Non-pigmented ciliary epithelial cell (primary cell): ENCODE measurements around the gene ANKRD30A.
"Not testable (repeated sequence)": the region's sequence is repeated elsewhere in the genome, so short reads cannot be mapped to it uniquely, and the experiment has no call there.

Source experiments
- DNase-seq: peaks from one replicate; pipeline ENCODE4 v3.0.0-alpha.2; 2010; ENCODE audit warnings: low read depth

Gene ANKRD30A, protein sequence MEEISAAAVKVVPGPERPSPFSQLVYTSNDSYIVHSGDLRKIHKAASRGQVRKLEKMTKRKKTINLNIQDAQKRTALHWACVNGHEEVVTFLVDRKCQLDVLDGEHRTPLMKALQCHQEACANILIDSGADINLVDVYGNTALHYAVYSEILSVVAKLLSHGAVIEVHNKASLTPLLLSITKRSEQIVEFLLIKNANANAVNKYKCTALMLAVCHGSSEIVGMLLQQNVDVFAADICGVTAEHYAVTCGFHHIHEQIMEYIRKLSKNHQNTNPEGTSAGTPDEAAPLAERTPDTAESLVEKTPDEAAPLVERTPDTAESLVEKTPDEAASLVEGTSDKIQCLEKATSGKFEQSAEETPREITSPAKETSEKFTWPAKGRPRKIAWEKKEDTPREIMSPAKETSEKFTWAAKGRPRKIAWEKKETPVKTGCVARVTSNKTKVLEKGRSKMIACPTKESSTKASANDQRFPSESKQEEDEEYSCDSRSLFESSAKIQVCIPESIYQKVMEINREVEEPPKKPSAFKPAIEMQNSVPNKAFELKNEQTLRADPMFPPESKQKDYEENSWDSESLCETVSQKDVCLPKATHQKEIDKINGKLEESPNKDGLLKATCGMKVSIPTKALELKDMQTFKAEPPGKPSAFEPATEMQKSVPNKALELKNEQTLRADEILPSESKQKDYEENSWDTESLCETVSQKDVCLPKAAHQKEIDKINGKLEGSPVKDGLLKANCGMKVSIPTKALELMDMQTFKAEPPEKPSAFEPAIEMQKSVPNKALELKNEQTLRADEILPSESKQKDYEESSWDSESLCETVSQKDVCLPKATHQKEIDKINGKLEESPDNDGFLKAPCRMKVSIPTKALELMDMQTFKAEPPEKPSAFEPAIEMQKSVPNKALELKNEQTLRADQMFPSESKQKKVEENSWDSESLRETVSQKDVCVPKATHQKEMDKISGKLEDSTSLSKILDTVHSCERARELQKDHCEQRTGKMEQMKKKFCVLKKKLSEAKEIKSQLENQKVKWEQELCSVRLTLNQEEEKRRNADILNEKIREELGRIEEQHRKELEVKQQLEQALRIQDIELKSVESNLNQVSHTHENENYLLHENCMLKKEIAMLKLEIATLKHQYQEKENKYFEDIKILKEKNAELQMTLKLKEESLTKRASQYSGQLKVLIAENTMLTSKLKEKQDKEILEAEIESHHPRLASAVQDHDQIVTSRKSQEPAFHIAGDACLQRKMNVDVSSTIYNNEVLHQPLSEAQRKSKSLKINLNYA (N-terminal part only)

DNA sequence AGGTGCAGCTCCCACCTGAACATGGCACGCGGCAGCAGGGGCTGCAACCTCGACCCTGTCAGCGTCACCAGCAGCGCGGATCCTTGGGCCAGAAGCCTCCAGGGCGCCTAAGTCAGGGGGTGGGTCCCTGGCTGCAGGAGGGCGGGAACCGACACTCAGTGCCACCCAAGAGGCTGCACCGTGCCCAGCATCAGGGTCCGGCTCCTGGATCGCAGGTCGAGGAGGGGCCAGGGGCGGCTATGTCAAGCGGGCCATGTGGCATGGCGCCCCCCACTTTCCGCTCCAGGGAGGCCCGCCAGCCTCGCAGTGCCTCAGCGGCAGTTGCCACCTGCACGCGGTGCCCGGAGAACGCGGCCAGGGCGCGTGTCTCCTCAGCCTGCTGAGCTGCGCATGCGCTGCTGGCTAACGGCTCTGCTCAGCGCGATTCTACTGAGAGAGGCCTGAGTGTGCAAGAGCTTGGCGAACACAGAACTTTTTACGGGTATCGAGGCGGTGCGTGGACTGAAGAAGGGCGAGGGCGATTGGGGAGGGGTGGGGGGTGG is at the start of gene ANKRD30A:
Gene ANKRD30A, plus strand, starts transcription at position 408 of the 542 bp plus-strand sequence. CDS start 190 bp downstream, outside the sequence.
- no peak for DNase-seq

DNA sequence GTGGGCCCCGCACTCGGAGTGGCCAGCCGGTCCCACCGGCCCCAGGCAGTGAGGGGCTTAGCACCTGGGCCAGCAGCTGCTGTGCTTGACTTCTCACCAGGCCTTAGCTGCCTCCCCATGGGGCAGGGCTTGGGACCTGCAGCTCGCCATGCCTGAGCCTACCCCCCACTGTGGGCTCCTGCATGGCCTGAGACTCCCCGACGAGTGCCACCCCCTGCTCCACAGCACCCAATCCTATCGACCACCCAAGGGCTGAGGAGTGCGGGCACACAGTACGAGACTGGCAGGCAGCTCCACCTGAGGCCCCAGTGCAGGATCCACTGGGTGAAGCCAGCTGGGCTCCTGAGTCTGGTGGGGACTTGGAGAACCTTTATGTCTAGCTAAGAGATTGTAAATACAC is 49.3 kb upstream of the ANKRD30A start:
- DNase-seq, result not testable (repeated sequence)

DNA sequence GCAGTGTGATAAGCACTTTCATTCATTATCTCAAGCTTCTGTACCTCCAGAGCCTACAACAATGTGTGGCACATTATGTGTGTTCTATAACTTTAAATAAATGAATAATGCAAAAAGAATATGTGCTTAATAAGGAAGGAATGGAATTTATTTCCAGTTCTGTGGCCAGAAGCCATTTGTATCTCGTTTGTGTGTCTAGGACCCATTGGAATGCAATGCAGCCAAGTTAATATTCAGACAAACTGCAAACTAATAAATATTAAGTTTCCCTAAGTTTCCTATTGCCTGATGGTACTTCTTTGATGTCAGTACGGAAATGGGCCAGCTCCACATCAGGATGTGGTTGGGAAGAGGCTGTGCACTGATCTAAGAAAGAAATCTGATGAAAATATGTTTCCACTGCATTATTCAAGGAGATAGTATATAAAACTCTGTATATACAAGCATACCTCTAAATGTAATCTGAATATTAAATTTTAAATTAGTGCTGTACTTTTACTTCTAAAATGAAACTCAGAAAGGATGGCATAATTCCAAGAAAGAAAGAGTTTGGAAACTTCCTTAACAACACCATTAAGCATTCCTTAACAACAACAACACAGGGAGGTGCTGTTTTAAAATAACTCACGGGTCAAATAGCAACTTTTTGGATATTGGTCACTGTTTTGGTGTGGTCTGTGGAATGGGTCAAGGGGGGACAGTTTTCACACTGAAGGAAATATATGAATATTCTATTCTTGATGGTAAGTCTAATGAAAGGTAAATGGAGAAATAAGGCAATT is 29.4 kb upstream of the ANKRD30A start:
- no peak for DNase-seq

DNA sequence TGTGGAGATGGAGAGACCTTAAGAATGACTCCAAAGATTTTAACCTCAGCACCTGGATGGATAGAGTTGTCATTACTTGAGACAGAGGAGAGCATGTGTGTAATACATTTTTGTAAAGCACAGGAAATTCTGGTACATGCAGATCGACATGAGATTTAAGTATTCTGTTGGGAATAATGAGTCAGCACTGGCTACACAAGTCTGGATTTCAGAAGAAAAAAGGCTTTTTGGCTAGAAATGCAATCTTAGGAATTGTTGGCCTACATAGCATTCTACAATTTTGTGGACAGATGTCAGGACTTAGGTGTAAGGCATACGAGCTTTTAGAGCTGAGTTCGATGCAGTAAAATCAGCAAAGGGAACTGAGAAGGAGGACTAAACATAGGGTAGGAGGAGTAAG is 24.1 kb upstream of the ANKRD30A start:
- DNase-seq, result no peak

DNA sequence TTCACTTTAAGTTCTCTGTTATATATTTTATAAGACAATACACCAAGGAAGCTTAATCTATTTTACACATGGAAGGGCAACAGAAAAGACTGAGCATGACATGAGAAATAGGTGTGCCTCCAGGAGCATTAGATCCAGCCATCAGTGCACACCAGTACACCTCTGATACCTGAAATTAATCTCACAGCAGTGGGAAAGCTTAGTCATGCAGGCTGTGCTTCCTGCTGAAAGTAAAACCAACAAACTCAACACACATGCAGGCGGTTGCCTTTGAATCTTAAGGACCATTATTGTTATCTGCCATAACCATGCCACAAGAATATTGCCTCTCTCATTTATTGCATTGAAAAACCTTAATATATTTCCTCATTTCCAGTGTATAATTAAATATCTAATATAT is 16.4 kb upstream of the ANKRD30A start:
- no peak for DNase-seq

DNA sequence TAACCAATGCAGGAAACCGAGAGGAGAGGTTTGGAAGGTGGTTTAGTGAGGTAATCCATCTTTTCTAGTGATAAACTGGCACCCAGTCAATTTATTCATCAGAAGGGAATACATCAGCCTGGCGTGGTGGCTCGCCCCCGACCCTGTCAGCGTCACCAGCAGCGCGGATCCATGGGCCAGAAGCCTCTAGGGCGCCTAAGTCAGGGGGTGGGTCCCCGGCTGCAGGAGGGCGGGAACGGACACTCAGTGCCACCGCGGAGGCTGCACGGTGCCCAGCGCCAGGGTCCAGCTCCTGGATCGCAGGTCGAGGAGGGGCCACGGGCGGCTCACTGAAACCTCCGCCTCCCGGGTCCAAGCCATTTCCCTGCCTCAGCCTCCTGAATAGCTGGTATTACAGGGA is 866 bp upstream of the ANKRD30A start:
- no peak for DNase-seq

DNA sequence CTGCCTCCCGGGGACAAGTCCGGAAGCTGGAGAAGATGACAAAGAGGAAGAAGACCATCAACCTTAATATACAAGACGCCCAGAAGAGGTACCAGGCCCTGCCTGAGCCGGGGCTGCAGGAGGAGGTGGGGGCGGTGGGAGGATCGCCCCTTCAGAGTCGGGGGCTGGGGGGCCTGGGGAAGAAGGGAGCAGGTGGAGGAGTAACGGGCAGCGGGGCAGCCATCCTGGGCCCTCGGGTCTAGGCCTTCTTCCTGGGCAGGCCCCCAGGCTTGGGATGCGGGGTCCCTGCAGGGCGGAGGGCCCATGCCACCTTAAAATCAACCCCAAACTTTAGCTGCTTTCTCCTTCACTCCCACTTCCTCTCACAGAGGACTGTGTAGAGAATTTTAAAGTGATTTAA is 523 bp downstream of the ANKRD30A start:
- no peak for DNase-seq

DNA sequence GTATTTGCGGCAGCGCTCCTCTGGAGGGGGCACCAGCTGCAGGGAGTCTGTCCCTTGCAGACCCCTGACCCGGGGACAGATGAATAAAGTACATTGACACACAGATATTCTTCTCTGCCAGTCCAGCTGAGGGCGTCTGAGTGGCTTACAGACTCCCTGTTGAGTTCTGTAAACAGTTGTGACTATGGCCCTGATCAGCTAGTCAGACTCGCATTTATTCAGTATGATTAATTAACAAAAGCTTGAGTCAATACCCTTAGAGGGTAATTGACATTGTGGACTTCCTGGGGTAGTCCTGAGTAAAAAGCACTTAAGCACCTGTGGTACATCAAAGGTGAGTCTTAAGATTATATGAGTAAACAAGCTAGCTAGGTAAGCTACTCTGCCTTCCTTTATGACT is 21.0 kb downstream of the ANKRD30A start:
- no peak for DNase-seq

DNA sequence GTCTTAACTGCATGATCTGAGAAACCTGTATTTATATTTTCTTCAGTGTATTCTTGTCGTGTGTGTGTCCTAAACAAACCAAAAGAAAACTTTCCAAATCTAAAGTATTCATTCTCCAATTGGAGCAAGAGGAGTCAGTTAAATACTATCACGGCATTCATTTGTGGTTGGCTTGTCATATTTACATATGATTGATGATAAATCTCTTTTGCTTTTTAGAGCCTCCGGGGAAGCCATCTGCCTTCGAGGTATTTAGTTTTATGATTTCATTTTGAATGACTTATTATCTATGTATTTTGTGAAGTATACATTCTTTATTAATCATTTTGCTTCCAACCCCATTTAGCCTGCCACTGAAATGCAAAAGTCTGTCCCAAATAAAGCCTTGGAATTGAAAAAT is 37.0 kb downstream of the ANKRD30A start:
- not testable (repeated sequence) for DNase-seq

DNA sequence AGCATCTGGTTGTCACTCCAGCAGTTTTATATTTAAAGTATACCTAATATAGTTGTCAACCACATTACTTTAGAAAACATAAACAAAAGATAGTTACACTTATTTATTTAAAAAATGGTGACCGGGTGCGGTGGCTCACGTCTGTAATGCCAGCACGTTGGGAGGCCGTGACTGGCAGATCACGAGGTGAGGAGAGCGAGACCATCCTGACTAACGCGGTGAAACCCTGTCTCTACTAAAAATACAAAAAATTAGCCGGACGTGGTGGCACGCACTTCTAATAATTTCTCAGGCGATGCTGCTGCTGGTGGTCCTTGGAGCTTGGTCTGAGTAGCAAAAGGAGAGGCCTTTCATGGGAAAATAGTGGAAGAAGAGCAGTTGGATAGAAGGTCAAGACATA is 46.5 kb downstream of the ANKRD30A start:
- DNase-seq, result not testable (repeated sequence)

DNA sequence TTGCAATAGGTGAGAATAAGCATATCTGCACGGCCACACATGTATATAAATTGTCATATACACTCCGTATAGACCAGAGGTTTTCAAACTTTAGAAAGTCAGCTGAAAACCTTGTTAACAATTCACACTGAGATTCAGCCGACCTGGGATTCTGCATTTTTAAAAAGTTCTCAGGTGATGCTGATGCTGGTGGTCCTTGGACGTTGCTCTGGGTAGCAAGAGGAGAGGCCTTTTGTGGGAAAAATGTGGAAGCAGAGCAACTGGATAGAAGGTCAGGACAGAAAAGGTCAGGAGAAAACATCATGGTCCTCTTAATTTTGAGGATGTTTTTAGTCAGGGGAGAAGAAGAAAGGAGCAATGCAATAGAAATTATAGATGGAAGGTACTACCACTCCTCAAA is 52.9 kb downstream of the ANKRD30A start:
- DNase-seq, result not testable (repeated sequence)

DNA sequence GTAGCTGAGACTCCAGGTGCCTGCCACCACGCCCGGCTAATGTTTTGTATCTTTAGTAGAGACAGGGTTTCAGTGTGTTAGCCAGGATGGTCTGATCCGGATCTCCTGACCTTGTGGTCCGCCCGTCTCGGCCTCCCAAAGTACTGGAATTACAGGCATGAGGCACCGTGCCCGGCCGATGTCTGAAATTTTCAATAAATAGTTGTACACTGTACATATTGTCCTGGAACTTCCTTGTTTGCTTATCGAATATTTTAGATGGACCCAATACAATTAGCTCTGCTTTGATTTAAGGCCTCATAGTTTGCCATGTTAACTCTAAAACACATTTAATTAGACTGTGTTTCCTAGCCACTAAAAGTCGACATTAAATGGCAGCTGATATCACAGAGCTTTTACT is 57.3 kb downstream of the ANKRD30A start:
- DNase-seq, result not testable (repeated sequence)

DNA sequence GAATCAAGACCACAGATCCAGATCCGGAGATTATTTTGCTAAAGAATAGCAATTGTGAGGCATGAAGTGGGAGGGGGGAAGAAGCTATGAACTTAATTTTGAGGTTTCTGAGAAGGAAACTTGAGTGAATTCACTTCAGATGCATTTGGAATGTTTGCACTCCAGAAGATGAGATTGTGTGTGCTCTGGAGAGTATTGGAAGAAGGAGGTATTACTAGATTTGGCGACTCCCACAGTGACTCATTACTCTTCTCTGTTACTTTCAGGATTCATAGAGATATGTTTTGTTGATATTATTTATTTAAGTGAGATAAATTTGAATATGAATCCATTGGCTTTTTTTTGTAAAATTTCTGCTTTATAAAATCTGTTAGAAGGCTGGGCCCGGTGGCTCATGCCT is 80.7 kb downstream of the ANKRD30A start:
- DNase-seq, result no peak

DNA sequence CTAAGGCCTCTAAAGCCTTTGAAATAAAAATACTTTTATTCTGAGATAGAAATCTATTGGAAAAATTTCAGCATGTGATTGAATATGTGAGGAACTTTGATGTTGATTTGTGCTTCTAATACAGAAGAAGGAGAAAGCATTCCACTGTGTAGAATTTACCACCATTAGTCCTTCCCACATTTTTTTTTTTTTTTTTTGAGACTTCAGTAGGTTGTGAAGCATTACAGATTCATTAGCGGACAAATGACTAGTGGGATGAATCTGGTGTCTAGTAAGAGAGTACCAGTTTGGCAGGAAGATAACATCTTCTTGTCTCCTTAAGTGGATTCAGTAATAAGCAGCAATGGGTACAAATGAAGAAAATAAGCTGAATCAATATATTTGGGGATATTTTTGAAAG is 95.5 kb downstream of the ANKRD30A start:
- no peak for DNase-seq

DNA sequence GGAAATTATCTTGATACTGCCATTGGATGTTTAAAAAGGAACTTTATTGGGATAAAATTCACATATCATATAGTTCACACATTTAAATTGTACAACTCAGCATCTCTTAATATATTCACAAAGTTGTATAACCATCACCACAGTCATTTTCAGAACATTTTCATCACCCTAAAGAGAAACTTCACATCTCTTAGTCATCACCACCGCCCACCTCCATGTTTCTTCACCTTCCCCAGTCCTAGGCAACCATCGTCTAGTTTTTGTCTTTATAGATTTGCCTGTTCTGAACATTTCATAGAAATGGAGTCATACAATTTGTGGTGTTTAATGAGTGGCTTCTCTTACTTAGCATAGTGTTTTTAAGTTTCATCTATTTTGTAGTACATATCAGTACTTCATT is 96.6 kb downstream of the ANKRD30A start:
- no peak for DNase-seq

DNA sequence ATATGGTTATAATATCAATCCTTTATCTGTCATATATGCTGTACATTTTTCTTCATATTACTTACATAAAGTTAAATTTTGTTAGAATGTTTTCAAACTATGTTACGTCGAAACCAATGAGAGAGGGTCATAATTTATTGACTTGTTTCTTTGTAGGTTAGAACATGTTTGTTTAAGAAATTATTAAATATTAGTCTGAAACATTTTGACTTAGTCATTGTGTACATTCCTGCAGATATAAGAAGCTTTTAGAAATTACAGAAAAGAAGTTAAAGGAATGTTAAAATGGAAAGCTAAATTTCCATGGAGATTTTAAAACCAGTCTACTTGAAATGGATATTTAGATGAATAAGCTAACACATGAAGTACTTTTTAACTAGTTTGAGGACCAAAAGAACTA is 99.8 kb downstream of the ANKRD30A start:
- no peak for DNase-seq

DNA sequence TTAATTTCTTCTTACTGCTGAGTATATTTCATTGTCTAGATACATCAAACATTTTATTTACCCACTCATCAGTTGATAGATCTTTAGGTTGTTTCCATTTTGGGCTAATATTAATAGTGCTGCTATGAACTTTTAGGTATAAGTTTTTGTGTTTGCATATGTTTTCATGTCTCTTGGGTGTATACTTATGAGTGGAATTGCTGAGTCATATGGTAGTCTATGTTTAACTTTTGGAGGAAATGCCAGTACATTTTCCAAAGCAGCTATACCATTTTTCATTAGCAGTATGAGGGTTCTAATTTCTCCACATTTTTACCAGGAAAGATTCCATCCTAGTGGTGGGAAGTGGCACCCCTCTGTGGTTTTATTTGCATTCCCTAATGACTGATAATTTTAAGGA is 101.1 kb downstream of the ANKRD30A start:
- DNase-seq, result no peak

DNA sequence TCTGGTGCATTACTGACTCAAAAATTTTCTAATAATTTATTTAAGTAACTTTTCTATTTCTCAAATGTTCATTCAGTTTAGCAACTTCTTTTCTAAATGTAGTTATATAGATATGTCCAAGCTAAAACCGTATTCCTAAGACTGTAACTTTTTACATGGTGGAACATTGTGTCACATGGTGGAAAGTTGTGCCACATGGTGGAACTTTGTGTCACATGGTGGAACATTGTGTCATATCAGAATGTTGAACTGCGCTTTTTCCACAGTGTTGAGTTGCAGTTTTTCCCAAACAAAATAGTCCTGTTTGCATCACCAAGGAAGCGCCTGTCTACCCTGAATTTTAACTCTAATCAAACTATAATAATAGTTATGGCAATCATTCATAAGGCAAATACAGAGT is 109.3 kb downstream of the ANKRD30A start:
- DNase-seq, result no peak

DNA sequence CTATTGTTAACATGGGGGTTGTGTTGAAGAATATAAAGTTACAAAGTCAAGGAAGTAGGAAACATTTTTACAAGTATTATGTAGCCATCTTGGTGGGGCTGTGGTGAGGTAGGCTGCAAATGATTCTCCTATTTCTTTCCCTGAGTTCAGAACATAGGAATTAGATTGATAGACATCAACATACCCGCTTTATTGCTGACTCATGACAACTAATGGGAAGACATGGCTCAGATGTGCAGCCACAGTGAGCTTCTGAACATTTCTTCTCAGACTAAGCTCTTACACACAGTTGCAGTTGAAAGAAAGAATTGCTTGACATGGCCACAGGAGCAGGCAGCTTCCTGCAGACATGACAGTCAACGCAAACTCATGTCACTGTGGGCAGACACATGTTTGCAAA is 110.7 kb downstream of the ANKRD30A start:
- no peak for DNase-seq

DNA sequence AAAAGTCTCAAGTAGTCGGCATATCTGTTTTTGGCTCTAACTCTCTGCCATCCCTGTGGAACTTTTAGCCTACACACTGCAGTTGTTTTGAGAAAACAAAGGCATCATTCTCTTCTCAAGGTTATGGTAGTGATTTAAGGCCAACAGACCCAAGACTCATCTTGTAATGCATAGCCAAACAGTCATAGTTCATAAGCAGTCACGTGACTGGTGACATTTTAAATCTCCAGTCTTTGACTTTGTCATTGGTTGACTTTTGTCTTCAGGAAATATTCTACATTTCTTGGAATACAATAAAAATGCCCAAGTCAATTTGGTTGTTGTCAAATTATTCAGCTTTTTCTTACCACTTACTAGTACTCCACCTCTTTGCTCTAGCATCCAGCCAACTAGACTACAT is 114.8 kb downstream of the ANKRD30A start:
- no peak for DNase-seq

DNA sequence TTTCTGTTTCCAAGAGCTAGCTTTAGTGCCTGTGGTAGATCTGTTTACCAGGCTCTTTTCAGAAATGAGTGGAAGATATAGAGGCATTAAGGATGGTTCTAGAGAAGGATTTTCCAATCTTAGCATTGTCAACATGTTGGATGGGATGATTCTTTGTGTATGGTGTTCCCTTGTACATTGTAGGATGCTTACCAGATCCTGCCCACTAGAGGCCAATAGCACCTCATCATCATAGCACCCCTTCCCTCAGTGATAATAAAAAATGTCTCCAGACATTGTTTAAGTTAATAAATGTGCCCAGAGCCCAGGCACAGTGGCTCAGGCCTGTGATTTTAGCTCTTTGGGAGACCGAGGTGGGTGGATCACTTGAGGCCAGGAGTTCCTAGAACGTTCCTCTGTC is 121.2 kb downstream of the ANKRD30A start:
- no peak for DNase-seq
